ES-I3 (cell line): Measurements from ENCODE around the gene STK4.
"Not testable (repeated sequence)": the region's sequence is repeated elsewhere in the genome, so short reads cannot be mapped to it uniquely, and the experiment has no call there.

Experiments used
- H3K36me3 ChIP-seq: 2 replicates; pipeline ENCODE4 v1.6.1; 2013; ENCODE audit warnings: mild to moderate bottlenecking, low read length, control low read depth, moderate library complexity; ENCODE audit not compliant: insufficient read depth
- H3K4me1 ChIP-seq: 2 replicates; pipeline ENCODE4 v1.6.1; 2013; ENCODE audit warnings: mild to moderate bottlenecking, control low read depth, low read length; ENCODE audit not compliant: insufficient read depth
- H3K9ac ChIP-seq: 2 replicates; pipeline ENCODE4 v1.6.1; 2013; ENCODE audit warnings: low read depth, mild to moderate bottlenecking, low read length, moderate library complexity
- H3K9me3 ChIP-seq: 2 replicates; pipeline ENCODE4 v1.6.1; 2013; ENCODE audit warnings: mild to moderate bottlenecking, low read length, moderate library complexity; ENCODE audit not compliant: control insufficient read depth, insufficient read depth

Gene STK4

DNA sequence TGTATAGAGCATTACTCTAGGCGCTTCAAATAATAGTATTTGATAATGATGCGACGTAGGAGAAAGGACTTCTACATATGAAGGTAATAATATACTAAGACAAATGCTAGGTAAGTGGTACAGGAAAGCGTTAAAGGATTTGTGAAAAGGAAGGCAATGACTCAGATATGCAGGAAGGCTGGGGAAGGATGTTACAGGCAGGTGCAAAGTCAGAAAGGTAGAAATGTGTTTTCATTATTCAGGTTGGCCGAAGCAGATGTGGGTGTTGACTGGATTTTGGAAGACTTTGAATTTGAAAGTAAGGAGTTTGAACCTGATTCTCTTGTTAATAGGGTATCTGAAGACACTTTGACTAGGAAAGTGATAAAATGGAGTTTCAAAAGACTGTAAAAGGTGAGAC is 51.0 kb downstream of the STK4 start:
- H3K36me3 ChIP-seq = no peaks in the 10 kb centered on the region
- no peak overlapping the region for H3K9ac ChIP-seq
- peaks cover 52% of the 10 kb centered on the region for H3K4me1 ChIP-seq

DNA sequence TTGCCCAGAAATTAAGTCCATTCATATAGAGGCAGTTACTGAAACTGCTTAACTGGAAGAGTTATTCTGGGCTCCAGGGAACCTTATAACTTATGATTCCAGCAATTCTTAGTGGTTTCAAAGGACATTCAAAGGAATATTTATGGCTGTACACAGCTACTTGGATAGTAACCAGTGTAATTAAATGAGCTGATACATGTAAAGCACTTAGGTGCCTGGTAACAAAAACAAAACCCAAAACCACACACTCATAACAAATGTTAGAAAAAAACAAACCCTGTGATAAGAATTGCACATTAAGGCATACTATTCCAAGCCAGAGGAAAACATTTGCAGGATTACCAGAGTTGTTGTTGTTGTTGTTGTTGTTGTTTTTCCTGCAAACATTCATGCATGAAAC is 51.5 kb downstream of the STK4 start:
- peaks cover 52% of the 10 kb centered on the region for H3K4me1 ChIP-seq
- H3K9ac ChIP-seq = peak overlapping the region; percentile 19; the same call in 1 of the 2 replicates
- H3K36me3 ChIP-seq = no peaks in the 10 kb centered on the region
- H3K9me3 ChIP-seq = no peaks in the 10 kb centered on the region

More for the DNA sequence above, 51.0 kb downstream of the STK4 start:
- H3K9me3 ChIP-seq = no peaks in the 10 kb centered on the region

DNA sequence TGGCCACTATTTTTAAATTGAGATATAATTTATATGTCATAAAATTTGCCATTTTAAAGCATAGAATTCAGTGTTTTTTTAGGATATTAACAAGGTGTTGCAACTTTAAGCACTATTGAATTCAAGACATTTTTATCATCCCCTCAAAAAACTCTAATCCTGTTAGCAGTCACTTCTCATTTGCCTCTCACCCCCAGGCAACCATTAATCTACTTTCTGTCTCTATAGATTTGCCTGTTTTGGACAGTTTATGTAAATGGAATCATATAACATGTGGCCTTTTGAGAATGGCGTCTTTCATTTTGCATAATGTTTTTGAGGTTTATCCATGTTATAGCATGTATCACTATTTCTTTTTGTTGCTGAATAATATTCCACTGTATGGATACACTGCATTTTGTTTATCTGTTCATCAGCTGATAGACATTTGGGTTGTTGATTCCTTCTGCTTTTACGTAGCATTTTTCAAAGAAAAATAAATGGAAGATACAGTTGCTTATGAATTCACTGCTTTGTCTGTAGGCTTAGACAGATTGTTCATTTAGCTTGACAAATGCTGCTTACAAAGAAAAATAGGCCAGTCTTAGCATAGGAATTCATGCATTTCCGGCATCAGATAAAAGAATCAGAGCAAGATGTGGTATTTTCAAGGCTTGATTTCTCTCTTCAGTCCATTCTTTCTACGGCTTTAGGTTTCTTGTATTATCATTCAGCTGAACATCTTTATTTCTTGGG is 52.9 kb downstream of the STK4 start:
- Histone ChIP-seq H3K9ac (no peak overlapping the region), H3K4me1 (peaks cover 49% of the 10 kb centered on the region), H3K9me3 (no peaks in the 10 kb centered on the region), H3K36me3 (no peaks in the 10 kb centered on the region)

DNA sequence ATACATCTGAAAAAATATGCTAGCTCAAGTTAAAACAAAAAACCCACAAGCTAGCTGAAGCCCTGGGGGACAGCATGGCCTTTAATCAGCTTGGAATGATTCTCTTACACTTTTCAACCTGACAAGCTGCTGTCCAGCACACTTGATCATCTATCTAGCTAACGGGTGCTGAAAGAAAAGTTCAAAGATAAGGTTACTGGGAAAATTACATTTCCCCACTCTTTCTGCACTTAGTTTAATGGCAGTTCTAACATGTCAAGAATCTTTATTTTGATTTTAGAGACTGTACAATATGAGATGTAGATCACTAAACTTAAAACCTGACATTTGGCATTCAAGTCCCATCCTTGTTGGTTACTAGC is 53.4 kb downstream of the STK4 start:
- no peaks in the 10 kb centered on the region for H3K9me3 ChIP-seq
- H3K4me1 ChIP-seq = peaks cover 44% of the 10 kb centered on the region
- no peak overlapping the region for H3K9ac ChIP-seq
- H3K36me3 ChIP-seq = 0 out of 2 replicates have a peak, but pooled peaks cover under 1% of the 10 kb centered on the region

DNA sequence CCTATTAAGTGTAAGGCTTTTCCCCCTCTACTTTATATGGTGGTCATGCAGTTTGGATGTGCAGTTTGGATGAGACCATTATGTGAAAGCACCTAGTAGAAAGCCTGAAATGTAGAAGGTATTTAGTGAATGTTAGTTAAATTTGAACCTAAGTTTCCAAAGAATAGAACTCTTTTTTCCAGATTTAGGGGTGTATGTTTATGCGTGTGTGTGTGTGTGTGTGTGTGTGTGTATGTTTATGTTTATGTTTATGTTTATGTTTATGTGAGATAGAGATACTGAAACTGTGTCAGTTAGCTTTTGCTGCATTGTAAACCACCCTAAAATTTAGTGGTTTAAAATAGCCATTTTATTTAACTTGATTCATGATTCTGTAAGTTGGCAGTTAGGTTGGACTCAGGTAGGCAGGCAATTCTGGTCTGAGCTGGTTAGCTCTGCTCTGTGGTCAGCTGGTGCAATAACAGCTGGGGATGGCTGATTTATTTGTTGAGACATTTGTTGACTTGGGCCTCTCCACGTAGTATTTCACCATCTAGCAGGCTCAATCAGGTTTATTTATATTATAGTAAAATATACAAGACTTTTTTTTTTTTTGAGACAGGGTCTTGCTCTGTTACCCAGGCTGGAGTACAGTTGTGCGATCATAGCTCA is 54.0 kb downstream of the STK4 start:
- H3K36me3 ChIP-seq = peaks cover 4% of the 10 kb centered on the region; the same call in 1 of the 2 replicates
- no peaks in the 10 kb centered on the region for H3K9me3 ChIP-seq
- H3K9ac ChIP-seq = no peak overlapping the region
- peaks cover 37% of the 10 kb centered on the region for H3K4me1 ChIP-seq

DNA sequence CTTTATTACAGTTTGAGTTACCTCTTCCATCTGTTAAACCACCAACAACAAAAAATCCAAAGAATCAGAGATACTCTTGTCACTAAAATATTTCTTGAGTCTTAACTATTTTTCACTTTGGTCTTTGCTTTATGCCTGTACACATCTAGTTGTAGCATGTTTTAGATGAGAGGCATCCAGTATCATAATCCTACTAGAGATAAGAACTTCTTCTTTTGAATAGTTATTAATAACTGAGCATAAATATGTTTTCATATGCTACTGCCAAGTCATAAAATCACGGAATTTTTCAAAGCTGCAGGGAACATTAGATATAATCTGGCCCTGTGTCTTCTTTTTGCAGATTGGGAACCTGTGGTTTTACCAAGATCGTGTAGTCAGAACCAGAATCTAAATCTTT is 55.3 kb downstream of the STK4 start:
- Histone ChIP-seq H3K36me3 (peaks cover 4% of the 10 kb centered on the region; the same call in 1 of the 2 replicates), H3K9me3 (no peaks in the 10 kb centered on the region), H3K9ac (no peak overlapping the region), H3K4me1 (peaks cover 25% of the 10 kb centered on the region)

DNA sequence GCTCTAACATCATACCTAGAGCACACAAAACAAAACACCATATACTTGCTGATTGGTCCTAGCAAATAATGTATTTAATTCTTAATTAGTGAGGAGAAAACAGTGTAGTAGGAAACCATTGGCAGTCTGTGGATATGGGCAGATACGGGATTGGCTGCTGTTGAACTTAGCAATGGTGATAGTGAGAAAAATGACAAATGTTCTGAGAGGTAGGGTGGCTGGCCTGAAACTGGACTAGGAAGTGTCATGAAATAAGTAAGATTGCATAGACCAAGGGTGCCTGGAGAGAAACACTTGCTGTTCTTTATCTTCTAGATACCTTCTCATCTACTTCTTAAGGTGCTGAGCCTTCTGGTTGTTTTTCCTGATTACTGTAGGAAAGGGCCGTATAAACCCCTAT is 56.8 kb downstream of the STK4 start:
- not testable (repeated sequence) for H3K9ac ChIP-seq, H3K9me3 ChIP-seq, H3K36me3 ChIP-seq
- H3K4me1 ChIP-seq = peaks cover 17% of the 10 kb centered on the region

DNA sequence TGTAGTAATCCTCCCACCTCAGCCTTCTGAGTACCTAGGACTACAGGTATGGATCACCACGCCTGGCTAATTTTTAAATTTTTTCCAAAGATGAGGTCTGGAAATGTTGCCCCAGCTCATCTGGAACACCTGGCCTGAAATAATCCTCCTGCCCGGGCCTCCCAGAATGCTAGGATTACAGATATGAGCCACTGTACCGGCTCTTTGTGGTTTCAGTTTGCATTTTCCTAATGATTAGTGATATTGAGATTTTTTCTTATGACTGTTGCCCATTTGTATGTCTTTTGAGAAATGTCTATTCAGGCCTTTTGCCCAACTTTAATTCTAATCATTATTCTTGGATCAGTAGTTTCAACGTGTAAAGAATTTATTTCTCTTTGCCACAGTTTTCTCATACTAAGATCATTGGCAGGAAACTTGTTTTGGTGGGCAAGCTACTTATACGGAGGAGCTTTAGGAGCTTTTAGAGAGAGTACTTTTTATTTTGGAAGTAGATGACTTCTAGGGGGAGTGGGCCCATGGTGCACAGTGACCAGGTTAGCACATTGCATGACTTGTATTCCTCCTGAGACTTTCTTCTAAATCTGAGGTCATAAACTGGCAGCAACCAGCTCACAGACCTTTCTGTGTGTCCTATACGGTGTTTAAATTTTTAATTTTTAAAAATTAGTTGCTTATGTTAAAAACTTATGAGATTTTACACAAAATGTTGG is 62.3 kb downstream of the STK4 start:
- peaks cover 4% of the 10 kb centered on the region; the same call in 1 of the 2 replicates for H3K36me3 ChIP-seq
- no peak overlapping the region for H3K9ac ChIP-seq
- H3K9me3 ChIP-seq = no peaks in the 10 kb centered on the region
- peaks cover 4% of the 10 kb centered on the region; the same call in 1 of the 2 replicates for H3K4me1 ChIP-seq

DNA sequence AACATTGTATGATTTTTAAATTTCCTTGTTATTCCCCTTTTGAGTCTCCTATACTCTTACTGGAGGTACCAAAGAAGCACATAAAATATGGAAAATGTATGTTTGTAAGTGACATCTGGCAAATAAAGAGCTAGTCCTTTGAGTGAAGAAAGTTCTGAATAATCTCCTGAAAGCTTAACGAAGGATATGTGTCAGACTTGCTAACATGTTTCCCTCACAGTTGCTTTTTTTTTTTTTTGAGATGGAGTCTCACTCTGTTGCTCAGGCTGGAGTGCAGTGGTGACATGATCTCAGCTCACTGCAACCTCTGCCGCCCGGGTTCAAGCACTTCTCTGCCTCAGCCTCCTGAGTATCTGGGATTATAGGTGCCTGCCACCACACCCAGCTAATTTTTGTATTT is 63.6 kb downstream of the STK4 start:
- Histone ChIP-seq H3K36me3 (peaks cover 2% of the 10 kb centered on the region; the same call in 1 of the 2 replicates), H3K9ac (no peak overlapping the region), H3K9me3 (no peaks in the 10 kb centered on the region), H3K4me1 (peaks cover 7% of the 10 kb centered on the region; the same call in 1 of the 2 replicates)

DNA sequence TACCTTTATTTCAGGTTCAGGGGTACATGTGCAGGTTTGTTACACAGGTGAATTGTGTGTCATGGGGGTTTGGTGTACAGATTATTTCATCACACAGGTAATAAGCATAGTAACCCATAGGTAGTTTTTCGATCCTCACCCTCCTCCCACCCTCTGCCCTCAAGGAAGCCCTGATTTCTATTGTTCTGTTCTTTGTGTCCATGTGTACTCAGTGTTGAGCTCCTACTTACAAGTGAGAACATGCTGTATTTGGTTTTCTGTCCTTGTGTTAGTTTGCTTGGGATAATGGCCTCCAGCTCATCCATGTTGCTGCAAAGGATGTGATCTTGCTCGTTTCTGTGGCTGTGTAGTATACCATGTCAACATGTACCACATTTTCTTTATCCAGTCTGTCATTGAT is 66.0 kb downstream of the STK4 start:
- H3K9me3 ChIP-seq = no peaks in the 10 kb centered on the region
- no peaks in the 10 kb centered on the region for H3K36me3 ChIP-seq
- peaks cover 24% of the 10 kb centered on the region; the same call in 1 of the 2 replicates for H3K4me1 ChIP-seq
- H3K9ac ChIP-seq = no peak overlapping the region

DNA sequence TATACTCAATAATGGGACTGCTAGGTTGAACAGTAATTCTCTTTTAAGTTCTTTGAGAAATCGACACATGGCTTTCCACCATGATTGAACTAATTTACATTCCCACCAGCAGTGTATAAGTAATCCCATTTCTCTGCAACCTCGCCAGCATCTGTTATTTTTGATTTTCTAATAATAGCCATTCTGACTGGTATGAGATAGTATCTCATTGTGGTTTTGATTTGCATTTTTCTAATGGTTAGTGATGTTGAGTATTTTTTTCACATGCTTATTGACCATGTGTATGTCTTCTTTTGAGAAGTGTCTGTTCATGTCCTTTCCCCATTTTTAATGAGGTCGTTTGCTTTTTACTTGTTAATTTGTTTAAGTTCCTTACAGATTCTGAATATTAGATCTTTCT is 66.5 kb downstream of the STK4 start:
- H3K36me3 ChIP-seq = no peaks in the 10 kb centered on the region
- peaks cover 24% of the 10 kb centered on the region; the same call in 1 of the 2 replicates for H3K4me1 ChIP-seq
- no peaks in the 10 kb centered on the region for H3K9me3 ChIP-seq
- no peak overlapping the region for H3K9ac ChIP-seq

DNA sequence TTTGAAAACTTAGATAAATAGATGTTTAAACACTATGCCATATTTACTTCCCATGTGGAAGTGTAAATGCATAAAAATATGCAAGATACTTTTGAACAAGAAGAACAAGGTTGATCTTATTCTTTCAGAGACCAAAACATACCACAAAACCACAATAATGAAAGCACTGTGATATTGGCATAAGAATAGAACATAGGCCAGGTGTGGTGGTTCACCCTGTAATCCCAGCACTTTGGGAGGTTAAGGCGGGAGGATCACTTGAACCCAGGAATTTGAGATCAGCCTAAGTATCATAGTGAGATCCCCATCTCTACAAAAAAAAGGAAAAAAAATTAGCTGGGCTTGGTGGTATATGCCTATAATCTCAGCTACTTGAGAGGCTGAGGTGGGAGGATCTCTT is 68.1 kb downstream of the STK4 start:
- peaks cover 32% of the 10 kb centered on the region; the same call in 1 of the 2 replicates for H3K4me1 ChIP-seq
- no peaks in the 10 kb centered on the region for H3K9me3 ChIP-seq
- H3K9ac ChIP-seq = no peak overlapping the region
- H3K36me3 ChIP-seq = no peaks in the 10 kb centered on the region

DNA sequence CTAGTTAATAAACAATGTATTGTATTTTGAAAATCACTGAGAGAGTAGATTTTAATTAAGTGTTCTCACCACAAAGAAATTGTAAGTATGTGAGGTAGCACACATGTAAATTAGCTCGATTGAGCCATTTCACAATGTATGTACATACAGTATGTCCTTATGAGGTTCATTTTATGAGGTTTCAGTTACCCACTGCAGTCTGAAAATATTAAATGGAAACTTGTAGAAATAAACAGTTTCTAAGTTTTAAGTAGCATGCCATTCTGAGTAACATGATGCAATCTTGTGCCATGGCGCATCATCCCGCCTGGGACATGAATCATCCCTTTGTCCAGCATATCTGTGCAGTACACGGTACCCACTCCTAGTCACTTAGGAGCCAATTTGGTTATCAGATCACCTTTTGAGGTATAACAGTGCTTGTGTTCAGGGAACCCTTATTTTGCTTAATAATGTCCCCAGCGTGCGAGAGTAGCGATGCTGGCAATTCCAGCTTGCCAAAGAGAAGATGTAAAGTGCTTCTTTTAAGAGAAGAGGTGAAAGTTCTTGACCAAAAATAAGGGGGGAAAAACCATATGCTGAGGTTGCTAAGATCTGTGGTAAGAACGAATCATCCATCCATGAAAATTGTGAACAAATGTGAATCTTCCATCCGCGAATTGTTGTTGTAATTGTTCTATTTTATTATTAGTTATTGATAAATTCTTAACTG is 69.9 kb downstream of the STK4 start:
- H3K4me1 ChIP-seq = peaks cover 39% of the 10 kb centered on the region; the same call in 1 of the 2 replicates
- no peaks in the 10 kb centered on the region for H3K9me3 ChIP-seq
- no peaks in the 10 kb centered on the region for H3K36me3 ChIP-seq
- no peak overlapping the region for H3K9ac ChIP-seq

DNA sequence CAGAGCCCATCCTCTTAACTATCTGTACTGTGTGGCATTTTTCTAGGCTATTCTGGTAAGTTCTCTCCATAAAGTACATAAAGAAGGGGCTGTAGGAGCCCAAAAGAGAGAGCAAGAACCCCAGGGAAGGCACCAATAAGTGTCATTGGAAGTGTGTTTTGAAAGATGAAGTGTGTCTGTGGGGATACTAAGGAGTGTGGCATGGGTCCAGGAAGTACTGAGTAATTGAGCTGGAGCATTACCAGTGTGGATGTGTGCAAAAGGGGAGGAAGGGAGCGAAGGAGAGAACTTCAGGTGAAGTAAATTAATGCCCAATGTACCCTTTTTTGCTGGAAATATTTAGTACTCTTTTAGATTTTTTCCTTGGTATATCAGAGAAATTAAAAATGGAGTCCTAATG is 70.7 kb downstream of the STK4 start:
- no peaks in the 10 kb centered on the region for H3K9me3 ChIP-seq
- H3K9ac ChIP-seq = no peak overlapping the region
- H3K36me3 ChIP-seq = no peaks in the 10 kb centered on the region
- peaks cover 45% of the 10 kb centered on the region; the same call in 1 of the 2 replicates for H3K4me1 ChIP-seq
